HCT116 (cell line): Measurements from ENCODE around the gene RBM42. TPM values are rescaled to one million over a fixed set of nuclear protein-coding genes. Genes with fewer than 3 reads are reported as not detected.

ENCODE experiments used
- ATAC-seq: fragments of 200-7000 bp; cut with Tn5 transposase; 2 replicates; pipeline ENCODE4 v1.9.1; 2020; ENCODE audit warnings: mild to moderate bottlenecking, moderate library complexity
- BruUV-seq: library from RNA; stranded (reverse); fragments of 400-500 nt; replicated peaks from 2 replicates; lab custom pipeline; 2021; lab: Mats Ljungman, UMichigan
- CTCF ChIA-PET: fragments of 300-600 bp; sonication (Branson Sonifier 250); formaldehyde crosslinking; loops from one replicate; lab custom pipeline; 2021; ENCODE audit warnings: antibody characterized with exemption; lab: Charles Lee
- POLR2A ChIA-PET: fragments of 300-600, 350-600 bp; sonication (Branson Sonifier 250); formaldehyde crosslinking; loops from one replicate; lab custom pipeline; 2021; ENCODE audit warnings: antibody characterized with exemption; lab: Charles Lee
- RAD21 ChIA-PET, 2 experiments: fragments of 300-600 bp; sonication (Branson Sonifier 250); formaldehyde crosslinking; loops; one replicate each; lab custom pipeline; 2023; ENCODE audit warnings: low total read pairs in 2 of 2; ENCODE audit not compliant: uncharacterized antibody in 2 of 2, unreplicated experiment in 2 of 2, low non-redundant PET in 1 of 2; lab: Charles Lee
- DNase-seq: peaks from one replicate; pipeline ENCODE4 v3.0.0-alpha.2; 2010; ENCODE audit warnings: low read depth, low spot score
- H2AFZ ChIP-seq: fragments of 200-600 bp; shearing (Covaris generic), sonication (generic); 2 replicates; pipeline ENCODE4 v1.6.1; 2017; ENCODE audit warnings: low read depth, mixed run types, mixed read lengths, antibody characterized with exemption, low read length; ENCODE audit not compliant: poor library complexity, severe bottlenecking
- H3K27ac ChIP-seq: 2 replicates; pipeline ENCODE4 v1.5.1; 2012; ENCODE audit warnings: low read depth, low read length
- H3K27me3 ChIP-seq: fragments of 200-600 bp; sonication (generic); 2 replicates; pipeline ENCODE4 v1.6.1; 2016; ENCODE audit warnings: mixed run types, low read length, mixed read lengths; ENCODE audit not compliant: insufficient read depth
- H3K36me3 ChIP-seq, 2 experiments: fragments of 200-500 bp in 1 of 2; fragments of 200-600 bp in 1 of 2; sonication (Bioruptor generic) in 1 of 2; sonication (generic) in 1 of 2; 2 replicates each; pipeline versions ENCODE4 v1.5.1 to v1.6.1; 2014 to 2016; ENCODE audit warnings: low read length in 2 of 2, inconsistent platforms in 1 of 2, mixed read lengths in 1 of 2, mixed run types in 1 of 2; ENCODE audit not compliant: insufficient read depth in 2 of 2, control insufficient read depth in 1 of 2
- H3K4me1 ChIP-seq, 2 experiments: fragments of 200-600 bp in 1 of 2; sonication (generic) in 1 of 2; 2 replicates each; pipeline versions ENCODE4 v1.5.1 to v1.6.1; 2012 to 2017; ENCODE audit warnings: low read length in 2 of 2, inconsistent platforms in 1 of 2, mild to moderate bottlenecking in 1 of 2, mixed read lengths in 1 of 2, mixed run types in 1 of 2, moderate library complexity in 1 of 2; ENCODE audit not compliant: insufficient read depth in 2 of 2, control insufficient read depth in 1 of 2
- H3K4me2 ChIP-seq: fragments of 200-600 bp; sonication (generic); 2 replicates; pipeline ENCODE4 v1.6.1; 2017; ENCODE audit warnings: mixed run types, low read length, mixed read lengths
- H3K4me3 ChIP-seq, 2 experiments: fragments of 200-600 bp in 1 of 2; sonication (generic) in 1 of 2; replicated peaks in 1 of 2; 2 replicates each; pipeline ENCODE4 v1.5.1; 2011 to 2016; ENCODE audit warnings: low read length in 2 of 2, control low read depth in 1 of 2, low read depth in 1 of 2, mild to moderate bottlenecking in 1 of 2, mixed read lengths in 1 of 2, mixed run types in 1 of 2
- H3K79me2 ChIP-seq: fragments of 200-600 bp; sonication (generic); 2 replicates; pipeline ENCODE4 v1.6.1; 2017; ENCODE audit warnings: mild to moderate bottlenecking, mixed run types, low read length, moderate library complexity, mixed read lengths; ENCODE audit not compliant: insufficient read depth
- H3K9ac ChIP-seq: fragments of 200-600 bp; sonication (generic); 2 replicates; pipeline ENCODE4 v1.6.1; 2016; ENCODE audit warnings: low read length, mixed read lengths
- H3K9me2 ChIP-seq: fragments of 200-600 bp; sonication (generic), shearing (Covaris generic); 2 replicates; pipeline ENCODE4 v1.6.1; 2017; ENCODE audit warnings: mixed run types, mild to moderate bottlenecking, moderate library complexity; ENCODE audit not compliant: insufficient read depth
- H3K9me3 ChIP-seq, 2 experiments: fragments of 200-500 bp in 1 of 2; fragments of 200-600 bp in 1 of 2; sonication (Bioruptor generic) in 1 of 2; sonication (generic) in 1 of 2; 2 replicates each; pipeline ENCODE4 v1.6.1; 2014 to 2017; ENCODE audit warnings: low read length in 2 of 2, mixed read lengths in 2 of 2, inconsistent platforms in 1 of 2, low read depth in 1 of 2, mild to moderate bottlenecking in 1 of 2, mixed run types in 1 of 2, moderate library complexity in 1 of 2; ENCODE audit not compliant: control insufficient read depth in 1 of 2, insufficient read depth in 1 of 2
- H4K20me1 ChIP-seq: fragments of 200-600 bp; sonication (generic), shearing (Covaris generic); 2 replicates; pipeline ENCODE4 v1.6.1; 2017; ENCODE audit warnings: mixed run types, mild to moderate bottlenecking, moderate library complexity; ENCODE audit not compliant: insufficient read depth
- CEBPB ChIP-seq: IDR thresholded peaks from 2 replicates; pipeline ENCODE4 v1.6.1; 2012; ENCODE audit warnings: low read depth
- EGR1 ChIP-seq: IDR thresholded peaks from 2 replicates; pipeline ENCODE4 v1.6.1; 2012; ENCODE audit warnings: low read depth
- ELF1 ChIP-seq: IDR thresholded peaks from 2 replicates; pipeline ENCODE4 v1.6.1; 2012; ENCODE audit warnings: low read depth, borderline replicate concordance
- EZH2 ChIP-seq: fragments of 200-600 bp; sonication (generic); IDR thresholded peaks from 2 replicates; pipeline ENCODE4 v1.6.1; 2017; ENCODE audit warnings: antibody characterized with exemption, mixed run types
- EZH2phosphoT487 ChIP-seq: fragments of 200-600 bp; IDR thresholded peaks from 2 replicates; pipeline ENCODE4 v1.6.1; 2018; ENCODE audit warnings: antibody characterized with exemption, borderline replicate concordance
- FOSL1 ChIP-seq: IDR thresholded peaks from 2 replicates; pipeline ENCODE4 v1.6.1; 2012; ENCODE audit warnings: low read depth
- JUND ChIP-seq: IDR thresholded peaks from 2 replicates; pipeline ENCODE4 v1.6.1; 2012
- MAX ChIP-seq: IDR thresholded peaks from 2 replicates; pipeline ENCODE4 v1.6.1; 2012
- POLR2A ChIP-seq: IDR thresholded peaks from 2 replicates; pipeline ENCODE4 v1.7.0; 2011; ENCODE audit warnings: borderline replicate concordance; ENCODE audit not compliant: insufficient read depth, insufficient read length; ENCODE audit errors: extremely low read depth
- RAD21 ChIP-seq: IDR thresholded peaks from 2 replicates; pipeline ENCODE4 v1.6.1; 2012; ENCODE audit warnings: low read depth, mild to moderate bottlenecking
- SIN3A ChIP-seq: IDR thresholded peaks from 2 replicates; pipeline ENCODE4 v1.6.1; 2012; ENCODE audit warnings: low read depth
- SP1 ChIP-seq: IDR thresholded peaks from 2 replicates; pipeline ENCODE4 v1.6.1; 2012; ENCODE audit warnings: low read depth
- ZFX ChIP-seq: fragments of 450-650 bp; IDR thresholded peaks from 2 replicates; pipeline ENCODE4 v1.6.1; 2017
- intact Hi-C: fragments of 100-400 bp; cut with micrococcal nuclease; formaldehyde crosslinking; loops from 2 replicates; pipeline ENCODE4 v1.10.0; 2022
- total RNA-seq: library from RNA; stranded (reverse); gene quantifications from one replicate; pipeline ENCODE4 v1.2.1, GENCODE V29; 2021; ENCODE audit not compliant: unreplicated experiment
- TF ChIP-seq, protein P1 (sequence below): IDR thresholded peaks from 2 replicates; pipeline ENCODE4 v1.6.1; 2012; ENCODE audit warnings: low read depth
- TF ChIP-seq, protein P2 (sequence below): IDR thresholded peaks from 2 replicates; pipeline ENCODE4 v1.6.1; 2011; ENCODE audit warnings: mild to moderate bottlenecking, low read length, moderate library complexity; ENCODE audit not compliant: insufficient replicate concordance; ENCODE audit errors: extremely low read depth

The RBM42 gene
- total RNA-seq, 1 experiment from 2014 or later, result 87.2 TPM

GRCh38 chr19:35663981-35664380 lies 35.1 kb downstream of the RBM42 start:
- Histone ChIP-seq H3K79me2 (no peaks in the 10 kb centered on the region), H3K27ac (no peak overlapping the region), H3K4me3 (no peak overlapping the region), H3K27me3 (no peaks in the 10 kb centered on the region), H3K9ac (no peak overlapping the region), H3K9me2 (no peaks in the 10 kb centered on the region)
- RAD21 ChIA-PET, result no interaction called here
- intact Hi-C loops, result no loop called here
- no peak for TF ChIP-seq SIN3A
- no peak for TF ChIP-seq FOSL1
- TF ChIP-seq RAD21, result no peak
- TF ChIP-seq, protein P1, sequence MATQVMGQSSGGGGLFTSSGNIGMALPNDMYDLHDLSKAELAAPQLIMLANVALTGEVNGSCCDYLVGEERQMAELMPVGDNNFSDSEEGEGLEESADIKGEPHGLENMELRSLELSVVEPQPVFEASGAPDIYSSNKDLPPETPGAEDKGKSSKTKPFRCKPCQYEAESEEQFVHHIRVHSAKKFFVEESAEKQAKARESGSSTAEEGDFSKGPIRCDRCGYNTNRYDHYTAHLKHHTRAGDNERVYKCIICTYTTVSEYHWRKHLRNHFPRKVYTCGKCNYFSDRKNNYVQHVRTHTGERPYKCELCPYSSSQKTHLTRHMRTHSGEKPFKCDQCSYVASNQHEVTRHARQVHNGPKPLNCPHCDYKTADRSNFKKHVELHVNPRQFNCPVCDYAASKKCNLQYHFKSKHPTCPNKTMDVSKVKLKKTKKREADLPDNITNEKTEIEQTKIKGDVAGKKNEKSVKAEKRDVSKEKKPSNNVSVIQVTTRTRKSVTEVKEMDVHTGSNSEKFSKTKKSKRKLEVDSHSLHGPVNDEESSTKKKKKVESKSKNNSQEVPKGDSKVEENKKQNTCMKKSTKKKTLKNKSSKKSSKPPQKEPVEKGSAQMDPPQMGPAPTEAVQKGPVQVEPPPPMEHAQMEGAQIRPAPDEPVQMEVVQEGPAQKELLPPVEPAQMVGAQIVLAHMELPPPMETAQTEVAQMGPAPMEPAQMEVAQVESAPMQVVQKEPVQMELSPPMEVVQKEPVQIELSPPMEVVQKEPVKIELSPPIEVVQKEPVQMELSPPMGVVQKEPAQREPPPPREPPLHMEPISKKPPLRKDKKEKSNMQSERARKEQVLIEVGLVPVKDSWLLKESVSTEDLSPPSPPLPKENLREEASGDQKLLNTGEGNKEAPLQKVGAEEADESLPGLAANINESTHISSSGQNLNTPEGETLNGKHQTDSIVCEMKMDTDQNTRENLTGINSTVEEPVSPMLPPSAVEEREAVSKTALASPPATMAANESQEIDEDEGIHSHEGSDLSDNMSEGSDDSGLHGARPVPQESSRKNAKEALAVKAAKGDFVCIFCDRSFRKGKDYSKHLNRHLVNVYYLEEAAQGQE, result no peak
- TF ChIP-seq, protein P2, sequence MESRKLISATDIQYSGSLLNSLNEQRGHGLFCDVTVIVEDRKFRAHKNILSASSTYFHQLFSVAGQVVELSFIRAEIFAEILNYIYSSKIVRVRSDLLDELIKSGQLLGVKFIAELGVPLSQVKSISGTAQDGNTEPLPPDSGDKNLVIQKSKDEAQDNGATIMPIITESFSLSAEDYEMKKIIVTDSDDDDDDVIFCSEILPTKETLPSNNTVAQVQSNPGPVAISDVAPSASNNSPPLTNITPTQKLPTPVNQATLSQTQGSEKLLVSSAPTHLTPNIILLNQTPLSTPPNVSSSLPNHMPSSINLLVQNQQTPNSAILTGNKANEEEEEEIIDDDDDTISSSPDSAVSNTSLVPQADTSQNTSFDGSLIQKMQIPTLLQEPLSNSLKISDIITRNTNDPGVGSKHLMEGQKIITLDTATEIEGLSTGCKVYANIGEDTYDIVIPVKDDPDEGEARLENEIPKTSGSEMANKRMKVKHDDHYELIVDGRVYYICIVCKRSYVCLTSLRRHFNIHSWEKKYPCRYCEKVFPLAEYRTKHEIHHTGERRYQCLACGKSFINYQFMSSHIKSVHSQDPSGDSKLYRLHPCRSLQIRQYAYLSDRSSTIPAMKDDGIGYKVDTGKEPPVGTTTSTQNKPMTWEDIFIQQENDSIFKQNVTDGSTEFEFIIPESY, result no peak
- no peak for TF ChIP-seq MAX
- no peak for TF ChIP-seq ELF1
- no peak for TF ChIP-seq JUND
- no peak for TF ChIP-seq EZH2
- TF ChIP-seq CEBPB, result no peak
- no peak for TF ChIP-seq EZH2phosphoT487
- TF ChIP-seq ZFX, result no peak
- no peak for TF ChIP-seq POLR2A
- no peak for TF ChIP-seq SP1
- TF ChIP-seq EGR1, result no peak
- TF ChIP-seq, all 23 proteins: peak for 0
- no peaks in the 10 kb centered on the region for H3K4me1 ChIP-seq
- BruUV-seq, result no TSS peak
- CTCF ChIA-PET, result interaction anchor here (1.0 kb wide), 1 partner anchor 10 kb away, joined by 4 read pairs; no protein-coding TSS in a partner anchor
- no peaks in the 10 kb centered on the region for H4K20me1 ChIP-seq
- H2AFZ ChIP-seq, result no peak overlapping the region
- no peaks in the 10 kb centered on the region for H3K36me3 ChIP-seq
- H3K4me2 ChIP-seq, result no peak overlapping the region
- DNase-seq (no peak), ATAC-seq (no peak)
- POLR2A ChIA-PET, result interaction anchor here (0.6 to 1.7 kb wide), 2 partner anchors 10 to 16 kb away, joined by 3 to 8 read pairs; partner anchors contain the start of gene COX6B1
- no peaks in the 10 kb centered on the region for H3K9me3 ChIP-seq
